HepG2 (cell line): ENCODE results near the gene RABGGTA. TPM values are rescaled to one million over a fixed set of nuclear protein-coding genes. Genes with fewer than 3 reads are reported as not detected.

Experiments
- BRF2 ChIP-seq: sonication (generic); formaldehyde crosslinking; IDR thresholded peaks from 2 replicates; pipeline ENCODE4 v1.8.1; 2022; ENCODE audit warnings: mild to moderate bottlenecking, missing genetic modification reagents
- FOXO4 ChIP-seq: sonication (generic); formaldehyde crosslinking; conservative IDR thresholded peaks from 2 replicates; pipeline ENCODE4 v1.8.1; 2023; ENCODE audit warnings: missing genetic modification reagents
- GLMP ChIP-seq: sonication (generic); formaldehyde crosslinking; IDR thresholded peaks from 2 replicates; pipeline ENCODE4 v1.9.0; 2021; ENCODE audit warnings: missing genetic modification reagents, mild to moderate bottlenecking, borderline replicate concordance
- HES4 ChIP-seq: sonication (generic); formaldehyde crosslinking; IDR thresholded peaks from 2 replicates; pipeline ENCODE4 v1.9.0; 2021; ENCODE audit warnings: mild to moderate bottlenecking, missing genetic modification reagents, borderline replicate concordance
- HIVEP1 ChIP-seq: sonication (generic); formaldehyde crosslinking; IDR thresholded peaks from 2 replicates; pipeline ENCODE4 v1.4.0; 2020; ENCODE audit warnings: mild to moderate bottlenecking, missing genetic modification reagents
- IKZF1 ChIP-seq: fragments of 450-650 bp; IDR thresholded peaks from 2 replicates; pipeline ENCODE4 v1.7.1; 2016
- MNT ChIP-seq: fragments of 450-650 bp; IDR thresholded peaks from 2 replicates; pipeline ENCODE4 v1.6.1; 2016
- RARA ChIP-seq: IDR thresholded peaks from 2 replicates; pipeline ENCODE4 v1.6.1; 2016; ENCODE audit warnings: missing genetic modification reagents, missing compliant biosample characterization
- TGIF2 ChIP-seq: IDR thresholded peaks from 2 replicates; pipeline ENCODE4 v1.6.1; 2016; ENCODE audit warnings: control low read depth, missing compliant biosample characterization
- ZFP36L1 ChIP-seq: sonication (generic); formaldehyde crosslinking; IDR thresholded peaks from 2 replicates; pipeline ENCODE4 v1.8.0; 2022; ENCODE audit warnings: mild to moderate bottlenecking, missing genetic modification reagents, moderate library complexity
- ZNF24 ChIP-seq: fragments of 450-650 bp; IDR thresholded peaks from 2 replicates; pipeline ENCODE4 v1.6.1; 2017; ENCODE audit warnings: antibody characterized with exemption, mild to moderate bottlenecking
- ZNF407 ChIP-seq: sonication (generic); formaldehyde crosslinking; IDR thresholded peaks from one replicate; pipeline ENCODE4 v1.5.1; 2020; ENCODE audit warnings: mild to moderate bottlenecking, missing genetic modification reagents; ENCODE audit errors: not compliant biosample characterization
- ZNF550 ChIP-seq: sonication (generic); formaldehyde crosslinking; IDR thresholded peaks from 2 replicates; pipeline ENCODE4 v1.4.0; 2020; ENCODE audit warnings: mild to moderate bottlenecking, missing genetic modification reagents, borderline replicate concordance
- polyA plus RNA-seq, 8 experiments: library from polyadenylated mRNA; depleted of rRNA in 3 of 8; stranded (reverse) in 7 of 8; unstranded in 1 of 8; fragments of >200 nt; fragmentation: Illumina TruSeq in 4 of 8; extraction: Trizol in 4 of 8; gene quantifications; 2 replicates each; pipeline versions ENCODE4 v1.2.1 to v1.2.3, GENCODE V29; 2011 to 2016; ENCODE audit warnings: low read depth in 4 of 8, missing spikeins in 1 of 8, mixed read lengths in 1 of 8; ENCODE audit not compliant: insufficient read depth in 1 of 8
- total RNA-seq, 5 experiments: library from RNA; depleted of rRNA; stranded (reverse); fragments of >200 nt; fragmentation: Illumina TruSeq; extraction: Trizol; gene quantifications; 2 replicates each; pipeline ENCODE4 v1.2.3, GENCODE V29; 2016; ENCODE audit warnings: low read depth in 1 of 5

RABGGTA gene
- total and polyA plus RNA-seq, 2 of the 13 experiments (the other 11 are each of a cell fraction or from before 2014, with no cell fraction given) = 57.9 to 90.8 TPM

GRCh38 chr14:24314377-24315193 is 43.2 kb upstream of the RABGGTA start (continued):
- TF ChIP-seq ZNF407 (CRISPR knock-in tag) (no peak), FOXO4 (no peak), TGIF2 (CRISPR knock-in tag) (no peak), IKZF1 (peak; percentile 68; the same call in 1 of the 2 replicates), BRF2 (no peak), GLMP (CRISPR knock-in tag) (no peak), ZNF24 (no peak), ZNF550 (0 out of 2 replicates have a peak, but pooled peaks have one; percentile 15), MNT (no peak), RARA (CRISPR knock-in tag) (no peak), ZFP36L1 (CRISPR knock-in tag) (no peak), HIVEP1 (CRISPR knock-in tag) (no peak), HES4 (no peak)
